T-helper 1 cell treated with Interleukin-12 subunit alpha and Interleukin-12 subunit beta and Interleukin-4 antibody, amounts not matched to agents 30 μg/mL and 1 μg/mL, for 36 hours (primary cell): ENCODE results near the gene FNIP2.

Experiments used
- H3K27ac Mint-ChIP-seq: one replicate; pipeline ENCODE4 v1.8.0; 2021; ENCODE audit warnings: mild to moderate bottlenecking, mixed read lengths
- H3K27me3 Mint-ChIP-seq: one replicate; pipeline ENCODE4 v1.8.0; 2021; ENCODE audit warnings: low read depth, mixed read lengths
- H3K36me3 Mint-ChIP-seq: one replicate; pipeline ENCODE4 v1.8.0; 2021; ENCODE audit warnings: low read depth, mixed read lengths
- H3K4me1 Mint-ChIP-seq: one replicate; pipeline ENCODE4 v1.8.0; 2021; ENCODE audit warnings: low read depth, mixed read lengths
- H3K4me3 Mint-ChIP-seq: one replicate; pipeline ENCODE4 v1.8.0; 2021; ENCODE audit warnings: mild to moderate bottlenecking, moderate library complexity, mixed read lengths
- H3K9me3 Mint-ChIP-seq: one replicate; pipeline ENCODE4 v1.8.0; 2021; ENCODE audit warnings: mixed read lengths

The FNIP2 gene

DNA sequence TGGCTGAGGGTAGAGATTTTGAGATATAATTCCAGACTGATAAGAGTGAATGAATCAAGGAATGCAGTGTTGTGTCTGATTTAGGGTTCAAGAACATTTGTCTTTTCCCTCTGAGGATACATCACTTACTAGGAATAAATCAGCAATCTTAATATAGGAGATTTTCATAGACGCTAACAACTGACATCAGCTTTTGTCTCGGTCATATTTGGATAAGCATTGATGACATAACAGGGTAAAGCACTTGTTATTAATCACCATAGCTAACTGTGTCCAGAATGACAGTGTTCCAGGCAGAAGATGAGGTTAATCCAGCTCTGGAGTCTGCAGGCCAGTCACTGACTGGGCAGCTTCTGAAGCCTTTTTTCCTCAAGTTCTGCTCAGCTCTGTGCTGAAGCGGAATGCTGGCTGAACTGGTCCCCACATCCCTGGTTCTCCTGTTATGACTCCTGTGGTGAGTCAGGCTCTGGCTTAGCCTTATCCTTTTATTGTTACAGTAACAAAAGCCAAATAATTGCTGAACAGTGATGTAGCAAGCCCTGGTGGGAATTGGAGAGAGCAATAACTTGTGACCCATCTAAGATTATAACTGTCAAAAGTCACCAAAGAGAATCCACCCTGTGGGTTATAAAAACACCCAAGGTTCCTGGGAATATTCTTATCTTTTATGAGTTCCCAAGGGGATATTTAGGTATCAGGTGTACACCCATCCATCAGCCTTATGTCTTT is 41.8 kb downstream of the FNIP2 start:
- Mint-ChIP-seq H3K27ac (peak overlapping the region; percentile 72), H3K4me1 (peaks cover 45% of the 10 kb centered on the region), H3K36me3 (peaks cover 6% of the 10 kb centered on the region)

DNA sequence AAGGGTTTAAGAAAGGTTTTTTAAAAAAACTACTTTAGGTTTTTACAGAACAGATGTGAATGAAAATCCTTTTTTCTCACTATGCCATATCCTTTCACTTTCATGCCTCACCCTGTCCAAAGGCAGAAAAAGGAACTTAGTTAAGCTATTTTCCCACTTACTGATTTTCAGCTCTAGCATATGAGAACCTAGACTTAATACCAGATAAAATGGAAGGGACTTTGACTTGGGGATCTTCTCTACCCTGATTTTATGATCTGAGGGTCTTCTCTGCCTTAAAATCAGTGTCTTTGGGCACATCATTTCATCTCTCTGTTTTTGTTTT is 42.4 kb downstream of the FNIP2 start:
- H3K4me3 Mint-ChIP-seq: no peak overlapping the region
- H3K27ac Mint-ChIP-seq: no peak overlapping the region
- H3K4me1 Mint-ChIP-seq: peaks cover 42% of the 10 kb centered on the region
- H3K36me3 Mint-ChIP-seq: peaks cover 6% of the 10 kb centered on the region
- H3K27me3 Mint-ChIP-seq: no peaks in the 10 kb centered on the region
- no peaks in the 10 kb centered on the region for H3K9me3 Mint-ChIP-seq

More for the DNA sequence above, 41.8 kb downstream of the FNIP2 start:
- H3K27me3 Mint-ChIP-seq: no peaks in the 10 kb centered on the region
- peak overlapping the region; percentile 73 for H3K4me3 Mint-ChIP-seq
- no peaks in the 10 kb centered on the region for H3K9me3 Mint-ChIP-seq

DNA sequence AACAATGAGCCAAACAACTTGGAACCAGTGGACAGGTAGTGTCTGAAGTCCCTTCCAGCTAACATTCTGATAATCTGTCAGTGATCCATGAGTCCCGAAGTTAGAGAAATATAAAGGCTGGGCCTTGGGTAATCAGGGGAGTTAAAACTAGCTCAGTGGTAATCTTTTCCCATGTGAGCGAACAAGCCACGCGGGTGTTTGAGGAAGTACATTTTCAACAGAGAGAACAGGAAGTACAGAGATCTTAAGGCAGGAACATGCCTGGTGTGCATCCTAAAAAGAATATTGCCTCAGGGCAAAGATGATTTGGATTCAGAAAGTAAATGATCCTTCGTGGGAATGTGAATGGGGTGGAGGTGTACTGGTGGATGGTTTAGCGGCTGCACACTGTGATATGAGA is 42.9 kb downstream of the FNIP2 start:
- Mint-ChIP-seq H3K27me3 (no peaks in the 10 kb centered on the region), H3K4me3 (peak overlapping the region; percentile 16), H3K36me3 (peaks cover 6% of the 10 kb centered on the region), H3K9me3 (no peaks in the 10 kb centered on the region), H3K27ac (peak overlapping the region; percentile 1), H3K4me1 (peaks cover 42% of the 10 kb centered on the region)

DNA sequence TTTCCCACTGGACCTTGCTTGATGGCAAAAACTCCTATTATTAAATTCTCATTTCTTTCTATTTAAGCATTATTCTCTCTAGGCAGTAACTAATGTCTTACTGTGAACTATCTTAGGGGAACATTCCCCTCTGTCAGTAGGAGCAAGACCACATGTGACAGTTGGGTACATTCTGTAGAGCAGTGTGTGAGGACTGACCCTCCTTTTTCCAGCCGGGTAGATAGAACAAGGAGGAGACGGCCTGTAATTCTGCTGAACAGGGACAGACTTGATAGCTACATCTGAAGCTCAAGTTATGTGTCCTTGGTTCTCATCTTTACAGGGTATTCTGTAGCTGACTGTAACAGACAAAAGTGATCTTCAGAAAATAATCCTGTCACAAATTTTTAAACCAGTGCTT is 43.3 kb downstream of the FNIP2 start:
- no peaks in the 10 kb centered on the region for H3K27me3 Mint-ChIP-seq
- no peak overlapping the region for H3K27ac Mint-ChIP-seq
- H3K4me1 Mint-ChIP-seq: peaks cover 47% of the 10 kb centered on the region
- H3K4me3 Mint-ChIP-seq: no peak overlapping the region
- no peaks in the 10 kb centered on the region for H3K9me3 Mint-ChIP-seq
- H3K36me3 Mint-ChIP-seq: peaks cover 6% of the 10 kb centered on the region

DNA sequence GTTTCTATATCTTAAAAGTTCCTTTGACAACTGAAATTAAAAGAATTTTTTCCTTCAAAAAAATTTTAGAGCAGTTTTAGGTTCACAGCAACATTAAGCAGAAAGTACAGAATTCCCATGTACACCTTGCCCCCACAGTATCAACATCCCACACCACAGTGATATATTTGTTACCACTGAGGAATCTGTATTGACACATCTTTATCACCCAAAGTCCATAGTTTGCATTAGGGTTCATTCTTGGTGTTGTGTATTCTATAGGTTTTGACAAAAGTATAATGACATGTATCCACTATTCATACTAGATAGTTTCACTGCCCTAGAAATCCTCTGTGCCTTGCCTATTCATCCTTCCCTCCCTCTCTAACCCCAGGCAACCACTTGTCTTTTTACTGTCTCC is 43.7 kb downstream of the FNIP2 start:
- Mint-ChIP-seq H3K27ac (no peak overlapping the region), H3K4me3 (no peak overlapping the region), H3K4me1 (peaks cover 51% of the 10 kb centered on the region), H3K36me3 (peaks cover 7% of the 10 kb centered on the region), H3K27me3 (no peaks in the 10 kb centered on the region), H3K9me3 (no peaks in the 10 kb centered on the region)

DNA sequence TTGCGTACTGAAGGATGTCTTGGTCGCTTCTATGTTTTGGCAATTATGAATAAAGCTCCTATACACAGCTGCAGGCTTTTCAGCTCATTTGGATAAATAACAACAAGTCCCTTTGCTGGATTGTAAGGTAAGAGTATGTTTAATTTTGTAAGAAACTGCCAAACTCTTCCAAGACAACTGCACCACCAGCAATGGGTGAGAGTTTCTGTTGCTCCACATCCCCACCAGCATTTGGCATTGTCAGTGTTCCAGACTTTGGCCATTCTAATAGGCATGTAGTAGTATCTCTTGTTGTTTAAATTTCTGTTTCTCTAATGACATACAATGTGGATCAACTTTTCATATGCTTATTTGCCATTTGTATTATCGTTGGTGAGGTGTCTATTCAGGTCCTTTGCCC is 44.3 kb downstream of the FNIP2 start:
- Mint-ChIP-seq H3K27me3 (no peaks in the 10 kb centered on the region), H3K27ac (no peak overlapping the region), H3K36me3 (peaks cover 7% of the 10 kb centered on the region), H3K4me3 (no peak overlapping the region), H3K9me3 (no peaks in the 10 kb centered on the region), H3K4me1 (peaks cover 55% of the 10 kb centered on the region)

DNA sequence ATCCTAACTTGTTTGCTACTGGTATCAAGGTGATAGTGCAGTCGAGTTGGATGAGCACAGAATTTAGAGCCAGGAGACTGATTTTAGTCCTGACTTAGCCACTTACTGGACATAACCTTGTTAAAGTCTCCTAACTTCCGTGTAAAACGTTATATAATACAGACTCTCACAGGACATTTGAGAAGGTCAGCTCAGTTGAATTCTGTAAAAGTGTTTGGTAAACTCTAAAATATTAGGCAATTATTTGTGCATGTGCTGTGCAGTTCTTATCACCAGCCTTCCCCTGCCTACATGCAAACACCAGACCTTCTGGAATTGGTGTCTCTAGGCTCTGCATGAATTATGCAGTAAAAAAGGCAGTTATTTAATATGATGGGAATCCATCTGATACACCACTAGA is 45.4 kb downstream of the FNIP2 start:
- H3K9me3 Mint-ChIP-seq: no peaks in the 10 kb centered on the region
- H3K27ac Mint-ChIP-seq: no peak overlapping the region
- no peaks in the 10 kb centered on the region for H3K27me3 Mint-ChIP-seq
- H3K4me3 Mint-ChIP-seq: no peak overlapping the region
- H3K36me3 Mint-ChIP-seq: peaks cover 5% of the 10 kb centered on the region
- H3K4me1 Mint-ChIP-seq: peaks cover 55% of the 10 kb centered on the region

DNA sequence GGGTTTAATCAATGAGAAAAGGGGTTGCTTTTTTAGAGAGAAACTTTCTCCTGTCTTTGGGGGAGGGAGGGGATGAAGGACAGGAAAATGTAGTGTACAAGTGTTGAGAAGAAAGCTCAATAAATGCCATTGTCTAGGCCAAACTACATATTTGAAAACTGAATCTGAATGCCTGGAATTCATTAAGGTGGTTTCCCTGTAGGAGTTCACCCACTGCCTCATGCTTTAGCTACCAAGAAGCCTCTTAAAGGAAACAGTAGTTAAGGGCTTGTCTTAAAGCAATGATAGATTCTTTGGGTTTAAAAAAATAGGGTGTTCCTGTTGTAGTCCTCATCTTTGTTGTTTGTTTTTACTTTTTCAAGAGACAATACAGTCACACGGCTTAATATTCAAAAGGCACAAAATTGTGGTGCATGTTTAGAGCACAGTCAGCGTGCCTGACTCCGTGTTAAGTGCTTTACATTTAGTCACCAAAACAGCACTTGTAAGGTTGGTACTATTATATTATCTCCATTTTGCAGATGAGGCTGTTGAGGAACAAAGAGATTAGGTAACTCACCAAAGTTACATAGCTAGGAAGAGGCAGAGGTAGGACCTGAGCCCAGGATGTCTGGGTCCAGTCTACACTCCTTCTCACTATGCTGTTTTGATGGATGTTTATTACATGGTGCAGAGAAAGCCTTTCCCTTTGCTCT is 46.0 kb downstream of the FNIP2 start:
- Mint-ChIP-seq H3K9me3 (no peaks in the 10 kb centered on the region), H3K27ac (no peak overlapping the region), H3K27me3 (no peaks in the 10 kb centered on the region), H3K4me3 (no peak overlapping the region), H3K36me3 (peaks cover 5% of the 10 kb centered on the region), H3K4me1 (peaks cover 53% of the 10 kb centered on the region)

DNA sequence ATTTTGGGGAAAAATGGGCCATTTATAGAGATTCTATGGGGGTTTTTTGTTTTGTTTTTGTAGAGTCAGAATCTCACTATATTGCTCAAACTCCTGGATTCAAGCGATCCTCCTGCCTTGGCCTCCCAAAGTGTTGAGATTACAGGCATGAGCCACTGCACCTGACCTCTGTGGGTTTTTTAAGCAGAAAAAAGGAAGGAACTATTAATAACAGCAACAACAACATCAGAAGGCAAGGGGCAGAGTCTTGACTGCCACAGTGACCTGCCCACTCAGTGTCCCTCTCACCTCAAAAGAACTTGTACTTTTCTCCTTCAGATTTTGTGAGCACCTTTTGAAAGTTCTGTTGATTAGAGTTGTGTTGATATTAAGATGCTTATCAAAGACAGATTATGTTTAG is 48.1 kb downstream of the FNIP2 start:
- Mint-ChIP-seq H3K4me1 (peaks cover 54% of the 10 kb centered on the region), H3K4me3 (no peak overlapping the region), H3K36me3 (peaks cover 3% of the 10 kb centered on the region), H3K9me3 (no peaks in the 10 kb centered on the region), H3K27ac (no peak overlapping the region), H3K27me3 (no peaks in the 10 kb centered on the region)

DNA sequence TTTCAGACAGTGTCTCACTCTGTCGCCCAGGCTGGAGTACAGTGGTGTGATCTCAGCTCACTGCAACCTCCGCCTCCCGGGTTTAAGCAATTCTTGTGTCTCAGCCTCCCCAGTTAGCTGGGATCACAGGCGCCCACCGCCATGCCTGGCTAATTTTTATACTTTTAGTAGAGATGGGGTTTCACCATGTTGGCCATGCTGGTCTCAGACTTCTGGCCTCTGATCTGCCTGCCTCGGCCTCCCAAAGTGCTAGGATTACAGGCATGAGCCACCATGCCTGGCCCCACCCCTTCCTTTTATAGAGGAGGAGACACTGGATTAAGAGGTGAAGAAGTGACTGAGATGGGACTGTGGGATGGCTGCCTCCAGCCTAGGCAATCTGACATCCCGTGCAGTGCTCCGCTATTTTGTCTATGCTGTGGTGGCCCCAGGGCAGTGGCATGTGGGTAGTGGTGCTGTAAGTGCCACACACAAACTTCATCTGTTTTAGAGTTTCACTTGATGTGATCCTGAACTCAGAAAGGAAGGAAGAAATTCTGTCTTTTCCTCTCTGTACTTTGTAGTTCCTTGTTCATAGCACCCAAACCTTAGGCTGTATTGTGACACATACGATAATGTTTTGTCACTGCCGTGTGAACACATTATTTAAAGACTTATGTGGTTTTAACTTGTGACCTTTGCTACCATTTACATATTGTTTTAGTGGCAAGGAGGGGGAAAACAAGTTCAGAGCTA is 48.9 kb downstream of the FNIP2 start:
- no peaks in the 10 kb centered on the region for H3K9me3 Mint-ChIP-seq
- H3K27ac Mint-ChIP-seq: peak overlapping the region; percentile 53
- H3K4me1 Mint-ChIP-seq: peaks cover 52% of the 10 kb centered on the region
- H3K4me3 Mint-ChIP-seq: no peak overlapping the region
- no peaks in the 10 kb centered on the region for H3K27me3 Mint-ChIP-seq
- H3K36me3 Mint-ChIP-seq: peaks cover 3% of the 10 kb centered on the region

DNA sequence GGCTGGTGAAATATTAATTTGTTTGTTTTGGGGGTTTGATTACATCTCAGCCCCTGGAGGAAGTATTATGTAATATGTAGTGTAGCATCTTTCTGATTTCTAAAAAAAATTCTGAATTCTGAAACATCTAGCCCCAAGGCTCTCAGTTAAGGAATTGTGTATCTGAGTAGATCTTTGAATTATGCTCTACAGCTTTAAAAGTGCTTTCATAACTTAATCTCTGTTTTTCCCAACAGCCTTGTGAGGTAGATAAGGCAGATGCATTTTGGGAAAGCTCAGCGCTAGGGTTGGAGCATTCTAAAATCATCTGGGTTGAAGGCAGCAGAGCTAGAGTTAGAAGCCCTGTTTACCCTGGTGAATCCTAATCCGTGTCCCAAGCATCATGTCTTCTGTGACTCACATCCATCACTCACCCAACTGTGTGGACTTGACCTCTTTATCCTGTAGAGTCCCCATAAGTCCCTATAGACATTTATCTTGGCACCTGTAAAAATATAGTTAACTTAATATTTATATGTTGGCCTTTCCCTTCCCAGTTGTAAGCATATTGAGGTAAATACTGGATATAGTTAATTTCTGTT is 49.8 kb downstream of the FNIP2 start:
- Mint-ChIP-seq H3K27ac (no peak overlapping the region), H3K4me1 (peaks cover 54% of the 10 kb centered on the region), H3K27me3 (no peaks in the 10 kb centered on the region), H3K36me3 (peaks cover 1% of the 10 kb centered on the region), H3K4me3 (no peak overlapping the region), H3K9me3 (no peaks in the 10 kb centered on the region)

DNA sequence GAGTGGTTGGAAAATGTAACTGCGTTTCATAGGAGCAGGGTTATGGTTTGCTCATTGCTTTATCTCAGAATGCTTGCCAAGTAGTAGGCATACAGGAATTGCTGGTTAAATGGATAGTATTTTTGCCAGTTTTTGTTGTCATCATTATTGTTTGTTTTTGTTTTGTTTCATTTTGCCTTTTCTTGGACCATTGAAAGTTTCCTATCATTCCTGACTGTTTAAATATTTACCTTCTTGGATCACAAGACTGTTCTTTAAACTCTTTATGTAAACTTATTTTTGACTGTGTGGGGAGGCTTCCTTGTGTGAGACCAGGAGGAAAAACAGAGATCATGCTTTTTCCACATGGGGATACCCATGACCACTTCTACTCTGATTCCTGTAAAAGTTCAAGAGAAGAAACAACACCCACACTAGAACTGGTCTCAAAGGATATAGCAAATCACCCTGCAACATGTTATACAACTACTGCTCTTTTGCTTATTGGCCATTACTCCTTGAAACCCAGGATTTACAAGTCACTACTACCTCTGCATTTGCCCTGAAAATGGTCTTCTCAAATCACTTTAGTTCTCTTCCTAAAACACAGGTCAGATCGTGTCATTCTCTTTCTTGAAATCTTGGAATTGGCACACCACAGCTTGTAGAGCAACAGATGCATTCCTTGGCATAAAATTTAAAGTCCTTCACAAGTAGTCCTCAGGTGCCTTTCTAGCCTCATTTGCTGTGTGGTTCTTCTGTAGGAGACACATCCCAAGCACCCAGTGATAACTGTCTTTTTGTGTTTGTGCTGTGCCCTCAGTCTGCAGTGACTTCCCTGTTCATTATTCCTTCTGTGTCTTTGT is 51.3 kb downstream of the FNIP2 start:
- Mint-ChIP-seq H3K4me1 (peaks cover 59% of the 10 kb centered on the region), H3K9me3 (no peaks in the 10 kb centered on the region), H3K27ac (peak overlapping the region; percentile 4), H3K27me3 (no peaks in the 10 kb centered on the region), H3K4me3 (no peak overlapping the region), H3K36me3 (peaks cover 2% of the 10 kb centered on the region)

DNA sequence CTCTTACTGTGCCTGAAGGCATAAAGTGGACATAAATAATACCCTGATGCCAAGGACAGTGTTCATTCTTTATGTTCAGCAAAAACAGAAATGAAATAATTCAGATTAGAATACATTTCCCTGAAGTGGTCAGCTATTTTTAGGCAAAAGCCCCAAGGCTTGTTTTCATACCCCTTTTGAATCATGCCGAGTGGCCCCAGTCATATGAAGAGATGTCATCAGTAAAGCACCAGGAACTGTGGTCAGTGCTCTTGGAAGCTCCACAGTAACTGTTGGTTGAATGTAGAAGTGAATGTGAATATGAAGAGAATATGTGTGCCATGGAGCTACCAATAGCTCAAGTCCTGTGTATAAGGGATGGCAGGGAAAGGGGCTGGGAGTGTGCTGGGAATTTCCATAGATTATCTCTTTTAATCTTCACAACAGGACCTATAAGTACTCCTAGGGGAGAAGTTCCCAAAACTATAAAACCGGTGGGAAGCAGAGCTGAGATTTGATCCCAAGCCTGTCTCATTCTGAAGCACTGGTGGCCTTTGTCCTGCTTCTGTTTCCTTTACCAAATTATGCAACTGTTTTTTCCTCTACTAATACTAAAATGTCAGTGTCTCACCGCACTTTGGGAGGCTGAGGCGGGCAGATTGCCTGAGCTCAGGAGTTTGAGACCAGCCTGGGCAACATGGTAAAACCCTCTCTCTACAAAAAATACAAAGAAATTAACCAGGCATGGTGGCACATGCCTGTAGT is 52.6 kb downstream of the FNIP2 start:
- Mint-ChIP-seq H3K9me3 (no peaks in the 10 kb centered on the region), H3K27ac (peak overlapping the region; percentile 50), H3K4me1 (peaks cover 72% of the 10 kb centered on the region), H3K36me3 (peaks cover 2% of the 10 kb centered on the region), H3K27me3 (no peaks in the 10 kb centered on the region), H3K4me3 (no peak overlapping the region)
